Left ventricle myocardium inferior (tissue), 1 donor: ENCODE data around the gene TRIOBP. TPM values are rescaled to one million over a fixed set of nuclear protein-coding genes. Genes with fewer than 3 reads are reported as not detected.

Experiments used
- DNase-seq: peaks from one replicate; pipeline ENCODE4 v3.0.0-alpha.2; 2020
- H3K27ac ChIP-seq: fragments of 200-600 bp; replicated peaks from 2 replicates; pipeline ENCODE4 v1.8.0; 2021
- H3K27me3 ChIP-seq: fragments of 200-600 bp; 2 replicates; pipeline ENCODE4 v1.8.0; 2021; ENCODE audit warnings: low read depth
- H3K36me3 ChIP-seq: fragments of 200-600 bp; 2 replicates; pipeline ENCODE4 v1.8.0; 2021
- H3K4me1 ChIP-seq: fragments of 200-600 bp; 2 replicates; pipeline ENCODE4 v1.8.0; 2021
- H3K4me3 ChIP-seq: fragments of 200-600 bp; 2 replicates; pipeline ENCODE4 v1.8.0; 2021; ENCODE audit warnings: mild to moderate bottlenecking, moderate library complexity
- H3K9me3 ChIP-seq: fragments of 200-600 bp; replicated peaks from 2 replicates; pipeline ENCODE4 v1.8.0; 2021
- CTCF ChIP-seq: fragments of 200-600 bp; IDR thresholded peaks from 2 replicates; pipeline ENCODE4 v1.8.0; 2021; ENCODE audit warnings: antibody characterized with exemption, mild to moderate bottlenecking, borderline replicate concordance
- intact Hi-C: fragments of 100-400 bp; cut with micrococcal nuclease; formaldehyde crosslinking; loops from one replicate; pipeline ENCODE4 v1.11.0; 2022
- total RNA-seq: library from RNA; stranded (reverse); fragmentation: NEBNext Ultra II Directional; extraction: Animal tissue kit (Norgen Biotek cat#: 25700); gene quantifications from one replicate; pipeline ENCODE4 v1.2.1, GENCODE V29; 2021
- donor health status: DM: no; HTN: yes; CAD: no; lungs with severe emphysema.

TRIOBP gene
- total RNA-seq, 1 donor from 2014 or later, result 86.5 TPM

GRCh38 chr22:37663521-37664140, 33.2 kb upstream of the TRIOBP start:
- Histone ChIP-seq H3K9me3 (no peaks in the 10 kb centered on the region), H3K36me3 (peaks cover 19% of the 10 kb centered on the region), H3K4me1 (peaks cover 45% of the 10 kb centered on the region), H3K4me3 (no peak overlapping the region), H3K27ac (no peak overlapping the region), H3K27me3 (no peaks in the 10 kb centered on the region)
- DNase-seq, result no peak
- intact Hi-C loops, result no loop called here
- TF ChIP-seq CTCF, result no peak

- H3K4me1 ChIP-seq, result peaks cover 40% of the 10 kb centered on the region
- peak overlapping the region; percentile 11 for H3K27ac ChIP-seq
- no peak for DNase-seq
These were observed 32.4 kb upstream of the TRIOBP start for GRCh38 chr22:37664249-37665101.

GRCh38 chr22:37665487-37665886, 31.4 kb upstream of the TRIOBP start:
- Histone ChIP-seq H3K9me3 (no peaks in the 10 kb centered on the region), H3K36me3 (peaks cover 19% of the 10 kb centered on the region), H3K27ac (peak overlapping the region; percentile 11), H3K27me3 (no peaks in the 10 kb centered on the region), H3K4me1 (peaks cover 30% of the 10 kb centered on the region), H3K4me3 (no peak overlapping the region)
- DNase-seq, result no peak
- TF ChIP-seq CTCF, result no peak
- intact Hi-C loops, result no loop called here

More at GRCh38 chr22:37664249-37665101, 32.4 kb upstream of the TRIOBP start:
- Histone ChIP-seq H3K27me3 (no peaks in the 10 kb centered on the region), H3K9me3 (no peaks in the 10 kb centered on the region), H3K36me3 (peaks cover 19% of the 10 kb centered on the region), H3K4me3 (no peak overlapping the region)
- TF ChIP-seq CTCF, result no peak
- intact Hi-C loops, result no loop called here

- H3K4me3 ChIP-seq, result no peak overlapping the region
- TF ChIP-seq CTCF, result no peak
- H3K9me3 ChIP-seq, result no peaks in the 10 kb centered on the region
- intact Hi-C loops, result no loop called here
- H3K36me3 ChIP-seq, result peaks cover 19% of the 10 kb centered on the region
- no peak for DNase-seq
- no peaks in the 10 kb centered on the region for H3K27me3 ChIP-seq
- H3K27ac ChIP-seq, result no peak overlapping the region
- H3K4me1 ChIP-seq, result peaks cover 30% of the 10 kb centered on the region
These were observed 27.3 kb upstream of the TRIOBP start for GRCh38 chr22:37669586-37669985.

- Histone ChIP-seq H3K36me3 (no peaks in the 10 kb centered on the region), H3K27me3 (no peaks in the 10 kb centered on the region), H3K4me1 (peaks cover 47% of the 10 kb centered on the region), H3K27ac (peak overlapping the region; percentile 98), H3K9me3 (no peaks in the 10 kb centered on the region), H3K4me3 (no peak overlapping the region)
- intact Hi-C loops, result no loop called here
- DNase-seq, result no peak
- TF ChIP-seq CTCF, result no peak
These were observed 24.5 kb upstream of the TRIOBP start for GRCh38 chr22:37672206-37672919.
